ENCODE results near the gene C1QTNF8.

The C1QTNF8 gene

GRCh38 chr16:1127101-1127500 lies 31.1 kb upstream of the C1QTNF8 start:
- DNase-seq (ENCODE audit: low read depth in 2 of 2), result no peak

GRCh38 chr16:1126586-1126985 lies 30.5 kb upstream of the C1QTNF8 start:
- DNase-seq (ENCODE audit: low read depth in 2 of 2), result no peak

- no peak for DNase-seq (ENCODE audit: low read depth in 2 of 2)
Measured at GRCh38 chr16:1126044-1126443, 30.0 kb upstream of the C1QTNF8 start.

- no peak for DNase-seq (ENCODE audit: low read depth in 2 of 2)
Measured at GRCh38 chr16:1125471-1125870, 29.4 kb upstream of the C1QTNF8 start.

GRCh38 chr16:1124795-1125194 lies 28.8 kb upstream of the C1QTNF8 start:
- no peak for DNase-seq (ENCODE audit: low read depth in 2 of 2)

- no peak for DNase-seq (ENCODE audit: low read depth in 2 of 2)
Measured at GRCh38 chr16:1124291-1124690, 28.2 kb upstream of the C1QTNF8 start.

GRCh38 chr16:1123525-1124230 lies 27.6 kb upstream of the C1QTNF8 start:
- DNase-seq (ENCODE audit: low read depth in 2 of 2), result no peak

- no peak for DNase-seq (ENCODE audit: low read depth in 2 of 2)
Measured at GRCh38 chr16:1122398-1122765, 26.3 kb upstream of the C1QTNF8 start.

GRCh38 chr16:1121601-1122397 lies 25.8 kb upstream of the C1QTNF8 start:
- DNase-seq (ENCODE audit: low read depth in 2 of 2), result no peak

GRCh38 chr16:1121009-1121408 lies 25.0 kb upstream of the C1QTNF8 start:
- no peak for DNase-seq (ENCODE audit: low read depth in 2 of 2)

- DNase-seq (ENCODE audit: low read depth in 2 of 2), result no peak
Measured at GRCh38 chr16:1120577-1120941, 24.5 kb upstream of the C1QTNF8 start.

GRCh38 chr16:1119766-1120576 lies 23.9 kb upstream of the C1QTNF8 start:
- DNase-seq (ENCODE audit: low read depth in 2 of 2), result no peak

GRCh38 chr16:1119129-1119528 lies 23.1 kb upstream of the C1QTNF8 start:
- DNase-seq (ENCODE audit: low read depth in 2 of 2), result no peak

GRCh38 chr16:1117926-1118325 lies 21.9 kb upstream of the C1QTNF8 start:
- DNase-seq (ENCODE audit: low read depth in 2 of 2), result no peak

GRCh38 chr16:1117176-1117900 lies 21.3 kb upstream of the C1QTNF8 start:
- DNase-seq (ENCODE audit: low read depth in 2 of 2), result no peak

GRCh38 chr16:1116693-1117077 lies 20.6 kb upstream of the C1QTNF8 start:
- DNase-seq (ENCODE audit: low read depth in 2 of 2), result no peak

- DNase-seq (ENCODE audit: low read depth in 2 of 2), result no peak
Measured at GRCh38 chr16:1113889-1114526, 18.0 kb upstream of the C1QTNF8 start.

- DNase-seq (ENCODE audit: low read depth in 2 of 2), result no peak
Measured at GRCh38 chr16:1113489-1113888, 17.4 kb upstream of the C1QTNF8 start.

- no peak for DNase-seq (ENCODE audit: low read depth in 2 of 2)
Measured at GRCh38 chr16:1112506-1113184, 16.6 kb upstream of the C1QTNF8 start.

- DNase-seq (ENCODE audit: low read depth in 2 of 2), result no peak
Measured at GRCh38 chr16:1109648-1110047, 13.6 kb upstream of the C1QTNF8 start.

All from stimulated activated CD8-positive, alpha-beta memory T cell treated with anti-CD3 and anti-CD28 coated beads, Interleukin-2, amount 100 ng/mL, for 48 hours (primary cell).